ENCODE measurements around the gene SMARCA2. TPM values are rescaled to one million over a fixed set of nuclear protein-coding genes. Genes with fewer than 3 reads are reported as not detected.

SMARCA2 gene
- total and polyA plus RNA-seq, 9 of the 15 experiments (the other 6 are each of a cell fraction or from before 2014, with no cell fraction given): 8.0 to 34.8 (median 25.5) TPM

DNA sequence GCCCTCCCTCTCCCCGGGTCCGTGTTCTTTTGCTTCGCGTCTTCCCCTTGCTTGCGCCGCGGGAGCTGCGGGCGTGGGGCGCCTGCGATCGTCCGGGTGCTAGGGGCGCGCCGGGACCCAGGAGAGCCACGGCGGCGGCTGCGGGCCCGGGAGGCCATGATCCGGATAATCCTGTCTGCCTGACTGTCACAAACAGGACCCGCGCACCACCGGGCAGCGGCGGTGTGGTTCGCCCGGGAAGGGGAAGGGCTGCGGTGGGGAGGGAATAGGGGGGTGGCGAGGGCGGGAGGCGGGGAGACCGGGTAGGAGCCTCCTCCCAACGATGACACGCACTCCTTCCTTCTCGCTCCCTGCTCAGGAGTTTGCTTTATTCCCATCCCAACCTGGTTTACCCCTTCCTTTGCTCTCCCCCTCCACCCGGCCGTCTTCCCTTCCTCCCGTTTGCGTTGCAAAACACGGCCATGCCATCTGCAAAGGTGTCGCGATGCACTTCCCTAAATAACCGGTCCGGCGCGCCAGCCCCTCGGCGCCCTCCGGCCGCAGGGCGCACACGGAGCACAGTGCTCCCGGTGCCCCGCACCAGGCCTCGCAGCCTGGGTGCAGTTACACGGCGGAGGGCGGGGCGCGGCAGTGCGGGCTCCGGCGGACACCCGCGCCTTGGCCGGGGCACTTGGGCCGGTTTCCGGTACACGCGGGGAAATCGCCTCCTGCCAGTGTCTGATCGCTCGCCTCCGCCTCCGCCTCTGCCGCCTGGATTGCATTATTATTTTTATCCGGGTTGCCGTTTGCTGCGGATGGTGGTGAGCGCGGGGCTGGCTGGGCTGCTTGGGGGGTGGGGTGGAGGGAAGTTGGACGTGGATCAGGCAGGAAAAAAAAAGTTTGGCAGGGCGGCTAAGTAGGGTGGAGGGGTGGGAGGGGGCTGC, 1.5 kb downstream of the SMARCA2 start (continued):
- no peak for TF ChIP-seq SREBF1 (IDR thresholded peaks at IDR 0.05; ENCODE audit: borderline replicate concordance, low read depth, low read length)
- 0 out of 2 replicates have a peak, but pooled peaks have one; percentile 22 for TF ChIP-seq CEBPB (tag; IDR thresholded peaks at IDR 0.05)
- 0 out of 4 replicates have a peak, but pooled peaks of 1 of the 2 experiments have one; percentile 26 for TF ChIP-seq NONO (IDR thresholded peaks at IDR 0.05; ENCODE audit: low read depth in 2 of 2, low read length in 1 of 2)
- peak; percentile 56; the same call in 1 of the 2 replicates for TF ChIP-seq ZNF766 (CRISPR knock-in tag; conservative IDR thresholded peaks at IDR 0.05)
- TF ChIP-seq TAF7 (tag; IDR thresholded peaks at IDR 0.05): no peak
- TF ChIP-seq, protein P1, sequence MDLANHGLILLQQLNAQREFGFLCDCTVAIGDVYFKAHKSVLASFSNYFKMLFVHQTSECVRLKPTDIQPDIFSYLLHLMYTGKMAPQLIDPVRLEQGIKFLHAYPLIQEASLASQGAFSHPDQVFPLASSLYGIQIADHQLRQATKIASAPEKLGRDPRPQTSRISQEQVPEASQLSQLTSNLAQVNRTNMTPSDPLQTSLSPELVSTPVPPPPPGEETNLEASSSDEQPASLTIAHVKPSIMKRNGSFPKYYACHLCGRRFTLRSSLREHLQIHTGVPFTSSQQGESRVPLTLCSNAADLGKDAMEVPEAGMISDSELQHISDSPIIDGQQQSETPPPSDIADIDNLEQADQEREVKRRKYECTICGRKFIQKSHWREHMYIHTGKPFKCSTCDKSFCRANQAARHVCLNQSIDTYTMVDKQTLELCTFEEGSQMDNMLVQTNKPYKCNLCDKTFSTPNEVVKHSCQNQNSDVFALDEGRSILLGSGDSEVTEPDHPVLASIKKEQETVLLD (IDR thresholded peaks at IDR 0.05): no peak
- TF ChIP-seq ZBTB34 (CRISPR knock-in tag; IDR thresholded peaks at IDR 0.05): no peak
- TF ChIP-seq, protein P2, sequence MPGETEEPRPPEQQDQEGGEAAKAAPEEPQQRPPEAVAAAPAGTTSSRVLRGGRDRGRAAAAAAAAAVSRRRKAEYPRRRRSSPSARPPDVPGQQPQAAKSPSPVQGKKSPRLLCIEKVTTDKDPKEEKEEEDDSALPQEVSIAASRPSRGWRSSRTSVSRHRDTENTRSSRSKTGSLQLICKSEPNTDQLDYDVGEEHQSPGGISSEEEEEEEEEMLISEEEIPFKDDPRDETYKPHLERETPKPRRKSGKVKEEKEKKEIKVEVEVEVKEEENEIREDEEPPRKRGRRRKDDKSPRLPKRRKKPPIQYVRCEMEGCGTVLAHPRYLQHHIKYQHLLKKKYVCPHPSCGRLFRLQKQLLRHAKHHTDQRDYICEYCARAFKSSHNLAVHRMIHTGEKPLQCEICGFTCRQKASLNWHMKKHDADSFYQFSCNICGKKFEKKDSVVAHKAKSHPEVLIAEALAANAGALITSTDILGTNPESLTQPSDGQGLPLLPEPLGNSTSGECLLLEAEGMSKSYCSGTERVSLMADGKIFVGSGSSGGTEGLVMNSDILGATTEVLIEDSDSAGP (CRISPR knock-in tag; IDR thresholded peaks at IDR 0.05): no peak
- TF ChIP-seq ZNF507 (tag; conservative IDR thresholded peaks at IDR 0.05): no peak
- 0 out of 6 replicates have a peak, but pooled peaks of 1 of the 3 experiments have one; percentile 3 for TF ChIP-seq CTCF (IDR thresholded peaks at IDR 0.05 in 2 of 3, conservative IDR thresholded peaks at IDR 0.05 in 1 of 3; ENCODE audit: insufficient read depth in 2 of 3, low read depth in 1 of 3, low read length in 3 of 3)

Measured in K562 (cell line).